HepG2 (cell line): Measurements from ENCODE around the gene MAN2A1.

Experiments used
- EZH2 ChIP-seq: conservative IDR thresholded peaks from 2 replicates; pipeline ENCODE4 v1.6.1; 2012; ENCODE audit warnings: mild to moderate bottlenecking, low read depth, low read length, moderate library complexity
- ISX ChIP-seq: sonication (generic); formaldehyde crosslinking; conservative IDR thresholded peaks from 2 replicates; pipeline ENCODE4 v1.5.0; 2020; ENCODE audit warnings: missing genetic modification reagents
- POLR2A ChIP-seq, 2 experiments: IDR thresholded peaks; 2 replicates each; pipeline ENCODE4 v1.6.1; 2011; ENCODE audit warnings: low read depth in 2 of 2, low read length in 2 of 2, mild to moderate bottlenecking in 1 of 2, moderate library complexity in 1 of 2; ENCODE audit not compliant: insufficient read depth in 1 of 2
- RNF219 ChIP-seq: sonication (generic); formaldehyde crosslinking; IDR thresholded peaks from 2 replicates; pipeline ENCODE4 v1.5.0; 2020; ENCODE audit warnings: mild to moderate bottlenecking, missing genetic modification reagents
- SMC3 ChIP-seq: IDR thresholded peaks from 2 replicates; pipeline ENCODE4 v1.6.1; 2011; ENCODE audit warnings: low read length, improper control_type of control experiment
- ZNF737 ChIP-seq: sonication (generic); formaldehyde crosslinking; IDR thresholded peaks from 2 replicates; pipeline ENCODE4 v1.5.0; 2020; ENCODE audit warnings: missing genetic modification reagents, mild to moderate bottlenecking, borderline replicate concordance
- ZZZ3 ChIP-seq: sonication (generic); formaldehyde crosslinking; IDR thresholded peaks from 2 replicates; pipeline ENCODE4 v1.4.0; 2020; ENCODE audit warnings: missing genetic modification reagents, mild to moderate bottlenecking, borderline replicate concordance
- TF ChIP-seq, protein P1 (sequence below): sonication (generic); formaldehyde crosslinking; IDR thresholded peaks from 2 replicates; pipeline ENCODE4 v1.5.0; 2020; ENCODE audit warnings: mild to moderate bottlenecking, missing genetic modification reagents, moderate library complexity
- TF ChIP-seq, protein P2 (sequence below): sonication (generic); formaldehyde crosslinking; IDR thresholded peaks from 2 replicates; pipeline ENCODE4 v1.5.0; 2020; ENCODE audit warnings: mild to moderate bottlenecking, missing genetic modification reagents, borderline replicate concordance
- TF ChIP-seq, protein P3 (sequence below): sonication (generic); formaldehyde crosslinking; IDR thresholded peaks from 2 replicates; pipeline ENCODE4 v1.8.1; 2023; ENCODE audit warnings: missing genetic modification reagents, inconsistent platforms, borderline replicate concordance

DNA sequence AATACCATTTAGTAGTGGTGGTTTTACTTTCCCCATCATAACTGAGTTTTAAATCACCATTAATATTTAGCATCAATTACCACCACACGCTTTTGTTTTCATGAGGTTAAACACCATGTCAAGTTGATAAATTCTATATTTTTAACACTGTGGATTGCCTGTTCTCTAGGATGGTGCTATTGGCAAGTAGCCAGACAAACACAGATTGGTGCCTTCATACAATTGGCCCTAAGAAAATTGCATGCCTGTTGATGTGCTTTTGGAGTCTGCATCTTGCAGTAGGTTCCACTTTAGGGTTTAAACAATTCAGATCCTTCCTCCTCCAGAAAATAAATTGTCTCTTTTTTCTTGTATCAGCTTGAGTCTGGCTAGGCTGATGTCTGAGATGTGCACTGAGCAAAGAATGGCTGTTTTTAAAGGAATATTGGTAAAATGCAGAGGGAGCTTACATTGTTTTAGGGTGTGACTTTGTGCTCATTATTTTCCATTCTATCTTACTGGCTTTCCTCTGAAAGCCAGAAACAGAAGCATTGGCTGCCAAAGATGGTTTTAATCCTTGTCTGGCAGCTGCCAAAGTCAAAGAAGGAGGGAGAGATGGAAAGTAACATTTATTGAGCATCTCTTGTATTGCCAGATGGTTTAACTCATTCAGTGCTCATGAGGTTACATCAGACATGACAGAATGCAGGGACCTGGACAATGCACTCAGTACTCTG is 19.6 kb upstream of the MAN2A1 start:
- TF ChIP-seq, protein P1, sequence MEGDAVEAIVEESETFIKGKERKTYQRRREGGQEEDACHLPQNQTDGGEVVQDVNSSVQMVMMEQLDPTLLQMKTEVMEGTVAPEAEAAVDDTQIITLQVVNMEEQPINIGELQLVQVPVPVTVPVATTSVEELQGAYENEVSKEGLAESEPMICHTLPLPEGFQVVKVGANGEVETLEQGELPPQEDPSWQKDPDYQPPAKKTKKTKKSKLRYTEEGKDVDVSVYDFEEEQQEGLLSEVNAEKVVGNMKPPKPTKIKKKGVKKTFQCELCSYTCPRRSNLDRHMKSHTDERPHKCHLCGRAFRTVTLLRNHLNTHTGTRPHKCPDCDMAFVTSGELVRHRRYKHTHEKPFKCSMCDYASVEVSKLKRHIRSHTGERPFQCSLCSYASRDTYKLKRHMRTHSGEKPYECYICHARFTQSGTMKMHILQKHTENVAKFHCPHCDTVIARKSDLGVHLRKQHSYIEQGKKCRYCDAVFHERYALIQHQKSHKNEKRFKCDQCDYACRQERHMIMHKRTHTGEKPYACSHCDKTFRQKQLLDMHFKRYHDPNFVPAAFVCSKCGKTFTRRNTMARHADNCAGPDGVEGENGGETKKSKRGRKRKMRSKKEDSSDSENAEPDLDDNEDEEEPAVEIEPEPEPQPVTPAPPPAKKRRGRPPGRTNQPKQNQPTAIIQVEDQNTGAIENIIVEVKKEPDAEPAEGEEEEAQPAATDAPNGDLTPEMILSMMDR (CRISPR knock-in tag), result no peak
- no peak for TF ChIP-seq SMC3
- TF ChIP-seq POLR2A (IDR thresholded peaks at IDR 0.05; ENCODE audit: insufficient read depth in 1 of 2, low read depth in 2 of 2, low read length in 2 of 2), result no peak
- TF ChIP-seq EZH2, result no peak
- TF ChIP-seq, protein P2, sequence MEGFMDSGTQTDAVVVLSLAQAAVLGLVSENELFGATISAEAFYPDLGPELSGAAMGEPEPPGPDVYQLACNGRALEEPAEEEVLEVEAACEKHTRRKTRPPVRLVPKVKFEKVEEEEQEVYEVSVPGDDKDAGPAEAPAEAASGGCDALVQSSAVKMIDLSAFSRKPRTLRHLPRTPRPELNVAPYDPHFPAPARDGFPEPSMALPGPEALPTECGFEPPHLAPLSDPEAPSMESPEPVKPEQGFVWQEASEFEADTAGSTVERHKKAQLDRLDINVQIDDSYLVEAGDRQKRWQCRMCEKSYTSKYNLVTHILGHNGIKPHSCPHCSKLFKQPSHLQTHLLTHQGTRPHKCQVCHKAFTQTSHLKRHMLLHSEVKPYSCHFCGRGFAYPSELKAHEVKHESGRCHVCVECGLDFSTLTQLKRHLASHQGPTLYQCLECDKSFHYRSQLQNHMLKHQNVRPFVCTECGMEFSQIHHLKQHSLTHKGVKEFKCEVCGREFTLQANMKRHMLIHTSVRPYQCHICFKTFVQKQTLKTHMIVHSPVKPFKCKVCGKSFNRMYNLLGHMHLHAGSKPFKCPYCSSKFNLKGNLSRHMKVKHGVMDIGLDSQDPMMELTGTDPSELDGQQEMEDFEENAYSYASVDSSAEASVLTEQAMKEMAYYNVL, result no peak
- no peak for TF ChIP-seq ZNF737
- TF ChIP-seq ISX (CRISPR knock-in tag), result no peak
- TF ChIP-seq, protein P3, sequence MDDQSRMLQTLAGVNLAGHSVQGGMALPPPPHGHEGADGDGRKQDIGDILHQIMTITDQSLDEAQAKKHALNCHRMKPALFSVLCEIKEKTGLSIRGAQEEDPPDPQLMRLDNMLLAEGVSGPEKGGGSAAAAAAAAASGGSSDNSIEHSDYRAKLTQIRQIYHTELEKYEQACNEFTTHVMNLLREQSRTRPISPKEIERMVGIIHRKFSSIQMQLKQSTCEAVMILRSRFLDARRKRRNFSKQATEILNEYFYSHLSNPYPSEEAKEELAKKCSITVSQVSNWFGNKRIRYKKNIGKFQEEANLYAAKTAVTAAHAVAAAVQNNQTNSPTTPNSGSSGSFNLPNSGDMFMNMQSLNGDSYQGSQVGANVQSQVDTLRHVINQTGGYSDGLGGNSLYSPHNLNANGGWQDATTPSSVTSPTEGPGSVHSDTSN (CRISPR knock-in tag), result no peak
- no peak for TF ChIP-seq ZZZ3
- no peak for TF ChIP-seq RNF219
